ENCODE results near the gene PREX1. TPM values are rescaled to one million over a fixed set of nuclear protein-coding genes. Genes with fewer than 3 reads are reported as not detected.

The PREX1 gene
- total RNA-seq, 4 donors from 2014 or later, result 9.9 to 150 (median 18.4) TPM

DNA sequence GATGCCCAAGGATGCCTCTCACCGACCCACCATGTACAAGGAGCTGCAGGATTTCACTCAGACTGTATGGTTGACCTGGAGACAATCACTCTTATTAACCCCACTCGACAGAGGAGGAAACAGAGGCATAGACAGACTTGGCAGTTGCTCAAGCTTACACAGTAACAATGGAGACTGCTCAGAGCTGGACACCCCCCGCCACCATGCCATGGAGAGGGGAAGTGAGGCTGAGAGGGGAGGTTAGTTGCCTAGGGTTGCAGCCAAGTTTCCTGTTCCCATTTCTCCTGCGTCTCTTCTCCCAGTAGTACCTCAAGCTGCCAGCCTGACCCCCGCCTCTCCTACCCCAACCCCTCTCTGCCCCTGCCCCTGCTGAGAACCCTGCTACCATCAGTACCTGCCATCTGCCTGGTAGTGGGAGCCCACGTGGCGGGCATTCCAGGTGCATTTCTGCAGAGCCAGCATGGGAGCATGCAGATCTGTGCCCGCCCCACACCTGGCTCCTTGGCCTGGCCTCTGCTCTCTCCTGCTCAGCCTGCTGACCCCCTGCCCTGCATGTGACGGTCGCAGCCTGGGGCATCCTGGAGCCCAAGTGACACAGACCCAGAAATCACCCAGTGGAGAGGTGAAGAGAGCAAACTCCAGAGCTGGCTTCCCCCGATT is 157.7 kb downstream of the PREX1 start:
- no peaks in the 10 kb centered on the region for H3K36me3 ChIP-seq
- H3K4me1 ChIP-seq, result peaks cover 0 to 7% (median 0%) of the 10 kb centered on the region in 4 donors
- no peak overlapping the region for H3K27ac ChIP-seq
- no peak overlapping the region for H3K4me3 ChIP-seq
- H3K27me3 ChIP-seq, result no peaks in the 10 kb centered on the region
- TF ChIP-seq, protein P1, sequence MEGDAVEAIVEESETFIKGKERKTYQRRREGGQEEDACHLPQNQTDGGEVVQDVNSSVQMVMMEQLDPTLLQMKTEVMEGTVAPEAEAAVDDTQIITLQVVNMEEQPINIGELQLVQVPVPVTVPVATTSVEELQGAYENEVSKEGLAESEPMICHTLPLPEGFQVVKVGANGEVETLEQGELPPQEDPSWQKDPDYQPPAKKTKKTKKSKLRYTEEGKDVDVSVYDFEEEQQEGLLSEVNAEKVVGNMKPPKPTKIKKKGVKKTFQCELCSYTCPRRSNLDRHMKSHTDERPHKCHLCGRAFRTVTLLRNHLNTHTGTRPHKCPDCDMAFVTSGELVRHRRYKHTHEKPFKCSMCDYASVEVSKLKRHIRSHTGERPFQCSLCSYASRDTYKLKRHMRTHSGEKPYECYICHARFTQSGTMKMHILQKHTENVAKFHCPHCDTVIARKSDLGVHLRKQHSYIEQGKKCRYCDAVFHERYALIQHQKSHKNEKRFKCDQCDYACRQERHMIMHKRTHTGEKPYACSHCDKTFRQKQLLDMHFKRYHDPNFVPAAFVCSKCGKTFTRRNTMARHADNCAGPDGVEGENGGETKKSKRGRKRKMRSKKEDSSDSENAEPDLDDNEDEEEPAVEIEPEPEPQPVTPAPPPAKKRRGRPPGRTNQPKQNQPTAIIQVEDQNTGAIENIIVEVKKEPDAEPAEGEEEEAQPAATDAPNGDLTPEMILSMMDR (IDR thresholded peaks at IDR 0.05), result no peak
- no peak for TF ChIP-seq POLR2A (IDR thresholded peaks at IDR 0.05)
- no peak for DNase-seq
- no peaks in the 10 kb centered on the region for H3K9me3 ChIP-seq

DNA sequence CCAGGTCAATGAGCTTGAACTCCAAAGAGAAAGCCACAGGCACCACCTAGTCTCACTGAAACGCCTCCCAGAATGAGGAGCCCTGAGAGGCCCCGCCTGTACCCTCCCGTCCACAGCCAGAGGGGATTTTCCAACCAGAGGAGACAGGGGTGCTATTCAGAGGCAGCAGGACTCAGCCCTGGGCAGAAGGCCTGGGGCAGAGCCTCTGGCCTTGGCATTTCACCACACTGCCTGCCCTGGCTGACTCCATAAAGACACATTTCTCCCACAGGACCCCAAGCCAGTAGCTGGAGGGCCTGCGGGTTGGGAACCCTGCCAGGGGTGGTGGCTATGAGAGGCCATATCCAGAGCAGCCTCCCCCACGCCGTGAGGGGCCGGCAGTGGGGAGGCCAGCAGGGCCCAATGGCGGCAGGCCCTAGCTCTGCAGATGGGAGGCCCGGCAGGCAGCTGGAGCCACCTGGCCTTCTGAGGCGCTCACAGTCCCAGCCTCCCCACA is 159.3 kb downstream of the PREX1 start:
- TF ChIP-seq, protein P1 (IDR thresholded peaks at IDR 0.05), result no peak
- TF ChIP-seq POLR2A (IDR thresholded peaks at IDR 0.05), result no peak
- Histone ChIP-seq H3K36me3 (no peaks in the 10 kb centered on the region), H3K27ac (peak overlapping the region in 2 of 4 donors; percentile 13 to 58), H3K4me1 (peaks cover 0 to 7% (median 0%) of the 10 kb centered on the region in 4 donors), H3K27me3 (no peaks in the 10 kb centered on the region), H3K9me3 (no peaks in the 10 kb centered on the region), H3K4me3 (no peak overlapping the region)
- DNase-seq, result no peak

DNA sequence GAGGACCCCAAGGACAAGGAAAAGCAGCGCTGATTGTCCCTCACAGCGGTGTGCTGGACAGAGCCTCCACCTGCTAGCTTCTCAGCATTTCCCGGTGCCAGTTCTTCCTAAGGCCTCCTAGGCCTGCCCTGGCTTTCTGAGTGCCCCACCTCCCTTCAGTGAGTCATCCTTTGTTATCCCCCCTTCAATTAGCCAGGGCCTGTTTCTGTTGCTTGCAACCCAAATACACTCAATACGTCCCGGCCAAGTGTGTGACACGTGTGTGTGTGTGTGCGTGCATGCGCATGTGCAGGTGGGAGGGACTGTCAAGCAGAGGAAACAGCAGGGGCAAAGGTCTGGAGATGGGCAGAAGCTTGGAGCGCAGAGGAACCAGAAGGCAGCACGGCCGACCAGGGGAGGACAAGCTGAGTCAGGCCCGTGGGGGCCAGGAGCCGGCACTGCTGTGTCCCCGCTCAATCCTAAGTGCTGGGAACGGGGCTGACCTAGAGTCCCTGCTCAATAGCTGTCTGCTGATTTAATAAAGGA is 159.8 kb downstream of the PREX1 start:
- TF ChIP-seq POLR2A (IDR thresholded peaks at IDR 0.05), result no peak
- TF ChIP-seq, protein P1 (IDR thresholded peaks at IDR 0.05), result no peak
- H3K27me3 ChIP-seq, result no peaks in the 10 kb centered on the region
- no peak for DNase-seq
- no peak overlapping the region for H3K4me3 ChIP-seq
- peak overlapping the region in 1 of 4 donors; percentile 58 for H3K27ac ChIP-seq
- peaks cover 0 to 7% (median 0%) of the 10 kb centered on the region in 4 donors for H3K4me1 ChIP-seq
- H3K9me3 ChIP-seq, result no peaks in the 10 kb centered on the region
- H3K36me3 ChIP-seq, result no peaks in the 10 kb centered on the region

DNA sequence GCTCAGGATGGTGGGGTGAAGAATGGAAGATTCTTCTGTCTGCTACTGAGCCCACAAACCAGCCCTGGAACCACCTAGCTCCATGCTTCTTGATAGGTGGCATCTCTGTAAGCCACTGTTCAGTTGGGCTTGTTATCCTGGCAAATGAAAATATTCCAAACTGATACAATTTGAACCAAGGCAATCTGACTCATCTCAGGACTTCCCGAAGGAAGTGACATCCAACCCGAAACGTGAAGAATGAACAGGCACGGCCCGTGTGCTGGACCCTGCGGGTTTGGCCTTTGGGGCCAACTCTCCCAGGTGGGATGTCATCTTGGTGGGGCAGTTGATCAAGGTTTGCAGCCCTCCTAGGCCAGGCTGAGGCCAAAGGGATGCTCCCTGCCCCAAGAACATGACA is 160.3 kb downstream of the PREX1 start:
- DNase-seq, result no peak
- H3K4me3 ChIP-seq, result no peak overlapping the region
- TF ChIP-seq, protein P1 (IDR thresholded peaks at IDR 0.05), result no peak
- no peak for TF ChIP-seq POLR2A (IDR thresholded peaks at IDR 0.05)
- peak overlapping the region in 1 of 4 donors; percentile 58 for H3K27ac ChIP-seq
- peaks cover 0 to 7% (median 0%) of the 10 kb centered on the region in 4 donors for H3K4me1 ChIP-seq
- no peaks in the 10 kb centered on the region for H3K36me3 ChIP-seq
- no peaks in the 10 kb centered on the region for H3K27me3 ChIP-seq
- H3K9me3 ChIP-seq, result no peaks in the 10 kb centered on the region

DNA sequence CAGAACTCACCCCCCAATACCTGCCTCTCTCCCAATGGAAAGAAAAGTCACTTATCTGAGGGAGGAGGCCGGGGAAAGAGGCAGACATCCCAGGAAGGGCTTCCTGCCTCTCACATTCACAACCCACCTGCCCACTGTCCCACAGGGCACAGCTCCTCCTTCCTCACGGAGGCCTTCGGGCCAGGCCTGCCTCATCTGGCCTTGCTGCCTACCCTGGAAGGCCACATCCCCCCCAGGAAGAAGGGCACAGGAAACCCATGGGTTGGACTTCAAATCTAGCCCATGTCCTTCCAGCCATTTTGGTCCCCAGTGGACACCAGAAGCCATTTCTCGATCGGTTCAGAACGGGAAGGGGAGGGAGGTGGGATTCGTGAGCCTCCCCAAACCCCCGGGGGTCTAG is 162.0 kb downstream of the PREX1 start:
- Histone ChIP-seq H3K9me3 (no peaks in the 10 kb centered on the region), H3K4me1 (peaks cover 0 to 7% (median 0%) of the 10 kb centered on the region in 4 donors), H3K27ac (no peak overlapping the region), H3K36me3 (no peaks in the 10 kb centered on the region), H3K4me3 (no peak overlapping the region), H3K27me3 (no peaks in the 10 kb centered on the region)
- TF ChIP-seq, protein P1 (IDR thresholded peaks at IDR 0.05), result no peak
- TF ChIP-seq POLR2A (IDR thresholded peaks at IDR 0.05), result no peak
- no peak for DNase-seq
